ENCODE results near the gene CPSF4.

CPSF4 gene

DNA sequence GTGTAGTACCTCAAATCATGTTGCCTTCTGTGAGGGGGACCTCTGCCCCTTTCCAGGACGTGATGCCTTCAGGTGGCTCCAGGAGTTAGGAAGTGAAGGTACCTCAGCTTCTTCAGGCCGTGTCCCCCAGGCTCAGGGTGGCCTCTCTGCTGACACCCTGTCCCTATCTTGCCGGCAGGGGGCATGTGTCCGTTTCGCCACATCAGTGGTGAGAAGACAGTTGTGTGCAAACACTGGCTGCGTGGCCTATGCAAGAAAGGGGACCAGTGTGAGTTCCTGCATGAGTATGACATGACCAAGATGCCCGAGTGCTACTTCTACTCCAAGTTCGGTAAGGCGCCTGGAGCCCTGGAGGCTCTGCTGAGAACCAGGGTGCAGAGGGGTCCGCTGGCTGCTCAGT lies 9.2 kb downstream of the CPSF4 start:
- TF ChIP-seq, protein P1, sequence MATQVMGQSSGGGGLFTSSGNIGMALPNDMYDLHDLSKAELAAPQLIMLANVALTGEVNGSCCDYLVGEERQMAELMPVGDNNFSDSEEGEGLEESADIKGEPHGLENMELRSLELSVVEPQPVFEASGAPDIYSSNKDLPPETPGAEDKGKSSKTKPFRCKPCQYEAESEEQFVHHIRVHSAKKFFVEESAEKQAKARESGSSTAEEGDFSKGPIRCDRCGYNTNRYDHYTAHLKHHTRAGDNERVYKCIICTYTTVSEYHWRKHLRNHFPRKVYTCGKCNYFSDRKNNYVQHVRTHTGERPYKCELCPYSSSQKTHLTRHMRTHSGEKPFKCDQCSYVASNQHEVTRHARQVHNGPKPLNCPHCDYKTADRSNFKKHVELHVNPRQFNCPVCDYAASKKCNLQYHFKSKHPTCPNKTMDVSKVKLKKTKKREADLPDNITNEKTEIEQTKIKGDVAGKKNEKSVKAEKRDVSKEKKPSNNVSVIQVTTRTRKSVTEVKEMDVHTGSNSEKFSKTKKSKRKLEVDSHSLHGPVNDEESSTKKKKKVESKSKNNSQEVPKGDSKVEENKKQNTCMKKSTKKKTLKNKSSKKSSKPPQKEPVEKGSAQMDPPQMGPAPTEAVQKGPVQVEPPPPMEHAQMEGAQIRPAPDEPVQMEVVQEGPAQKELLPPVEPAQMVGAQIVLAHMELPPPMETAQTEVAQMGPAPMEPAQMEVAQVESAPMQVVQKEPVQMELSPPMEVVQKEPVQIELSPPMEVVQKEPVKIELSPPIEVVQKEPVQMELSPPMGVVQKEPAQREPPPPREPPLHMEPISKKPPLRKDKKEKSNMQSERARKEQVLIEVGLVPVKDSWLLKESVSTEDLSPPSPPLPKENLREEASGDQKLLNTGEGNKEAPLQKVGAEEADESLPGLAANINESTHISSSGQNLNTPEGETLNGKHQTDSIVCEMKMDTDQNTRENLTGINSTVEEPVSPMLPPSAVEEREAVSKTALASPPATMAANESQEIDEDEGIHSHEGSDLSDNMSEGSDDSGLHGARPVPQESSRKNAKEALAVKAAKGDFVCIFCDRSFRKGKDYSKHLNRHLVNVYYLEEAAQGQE (IDR thresholded peaks at IDR 0.05; ENCODE audit: low read depth), result no peak
- TF ChIP-seq TAF1 (IDR thresholded peaks at IDR 0.05; ENCODE audit: low read depth) (no peak), EGR1 (IDR thresholded peaks at IDR 0.05) (no peak), ZBTB7A (IDR thresholded peaks at IDR 0.05; ENCODE audit: low read depth) (no peak), CEBPB (IDR thresholded peaks at IDR 0.05) (no peak), EP300 (IDR thresholded peaks at IDR 0.05; ENCODE audit: borderline replicate concordance) (no peak), TEAD4 (IDR thresholded peaks at IDR 0.05) (no peak), CREB1 (IDR thresholded peaks at IDR 0.05; ENCODE audit: low read depth) (no peak), NFIC (IDR thresholded peaks at IDR 0.05) (no peak), FOXM1 (IDR thresholded peaks at IDR 0.05; ENCODE audit: borderline replicate concordance, low read depth) (no peak), RAD21 (IDR thresholded peaks at IDR 0.05; ENCODE audit: low read depth) (no peak), YY1 (IDR thresholded peaks at IDR 0.05; ENCODE audit: low read depth) (no peak), TCF12 (IDR thresholded peaks at IDR 0.05; ENCODE audit: low read depth) (no peak)
- TF ChIP-seq, protein P2, sequence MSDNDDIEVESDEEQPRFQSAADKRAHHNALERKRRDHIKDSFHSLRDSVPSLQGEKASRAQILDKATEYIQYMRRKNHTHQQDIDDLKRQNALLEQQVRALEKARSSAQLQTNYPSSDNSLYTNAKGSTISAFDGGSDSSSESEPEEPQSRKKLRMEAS (IDR thresholded peaks at IDR 0.05), result no peak
- TF ChIP-seq, protein P3, sequence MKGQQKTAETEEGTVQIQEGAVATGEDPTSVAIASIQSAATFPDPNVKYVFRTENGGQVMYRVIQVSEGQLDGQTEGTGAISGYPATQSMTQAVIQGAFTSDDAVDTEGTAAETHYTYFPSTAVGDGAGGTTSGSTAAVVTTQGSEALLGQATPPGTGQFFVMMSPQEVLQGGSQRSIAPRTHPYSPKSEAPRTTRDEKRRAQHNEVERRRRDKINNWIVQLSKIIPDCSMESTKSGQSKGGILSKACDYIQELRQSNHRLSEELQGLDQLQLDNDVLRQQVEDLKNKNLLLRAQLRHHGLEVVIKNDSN (IDR thresholded peaks at IDR 0.05), result no peak

DNA sequence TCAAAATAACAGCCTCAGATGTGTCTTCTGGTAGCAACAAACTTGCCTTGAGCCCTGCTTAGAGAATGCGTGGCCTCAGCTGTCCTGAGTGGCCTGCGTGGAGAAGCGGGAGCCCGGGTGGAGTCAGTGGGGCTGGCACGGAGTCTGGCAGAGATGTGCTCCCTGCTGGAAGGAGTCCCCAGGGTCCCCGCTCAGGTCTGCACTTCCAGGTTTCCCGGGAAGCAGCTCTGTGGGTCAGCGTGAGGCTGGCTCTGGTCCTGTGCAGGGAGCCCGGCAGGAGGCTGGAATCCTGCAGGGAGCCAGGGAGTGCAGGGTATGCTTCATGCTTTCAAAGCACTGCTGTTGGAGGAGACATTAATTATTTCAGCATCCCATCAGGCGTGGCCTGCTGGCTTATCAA lies 10.1 kb downstream of the CPSF4 start:
- no peak for TF ChIP-seq RAD21 (IDR thresholded peaks at IDR 0.05; ENCODE audit: low read depth)

DNA sequence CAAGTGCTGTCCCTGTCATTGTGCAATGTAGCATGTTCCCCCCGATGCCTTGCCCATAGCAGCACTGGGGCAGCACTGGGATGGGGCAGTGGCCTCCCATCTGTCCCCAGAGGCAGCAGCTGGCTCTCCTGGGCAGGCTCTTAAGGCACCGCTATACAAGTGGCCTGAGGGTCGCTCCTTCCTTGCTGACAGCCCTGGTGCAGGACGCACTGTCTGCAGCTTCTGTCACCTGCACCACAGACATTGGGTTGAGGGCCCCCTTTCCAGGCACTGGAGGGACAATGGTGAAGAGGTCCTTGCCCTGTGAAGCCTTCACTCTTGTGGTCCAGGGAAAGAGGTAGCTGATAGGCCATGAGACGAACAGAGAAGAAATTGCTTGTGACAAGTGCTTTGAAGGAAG lies 10.6 kb downstream of the CPSF4 start:
- TF ChIP-seq CREB1 (IDR thresholded peaks at IDR 0.05; ENCODE audit: low read depth), result no peak
- no peak for TF ChIP-seq EP300 (IDR thresholded peaks at IDR 0.05; ENCODE audit: borderline replicate concordance)
- TF ChIP-seq, protein P1 (IDR thresholded peaks at IDR 0.05; ENCODE audit: low read depth), result no peak
- no peak for TF ChIP-seq TCF12 (IDR thresholded peaks at IDR 0.05; ENCODE audit: low read depth)
- TF ChIP-seq, protein P2 (IDR thresholded peaks at IDR 0.05), result no peak
- TF ChIP-seq TAF1 (IDR thresholded peaks at IDR 0.05; ENCODE audit: low read depth), result no peak
- no peak for TF ChIP-seq TEAD4 (IDR thresholded peaks at IDR 0.05)
- TF ChIP-seq, protein P3 (IDR thresholded peaks at IDR 0.05), result no peak
- TF ChIP-seq NFIC (IDR thresholded peaks at IDR 0.05), result no peak
- TF ChIP-seq RAD21 (IDR thresholded peaks at IDR 0.05; ENCODE audit: low read depth), result no peak
- TF ChIP-seq YY1 (IDR thresholded peaks at IDR 0.05; ENCODE audit: low read depth), result no peak
- no peak for TF ChIP-seq FOXM1 (IDR thresholded peaks at IDR 0.05; ENCODE audit: borderline replicate concordance, low read depth)
- TF ChIP-seq ZBTB7A (IDR thresholded peaks at IDR 0.05; ENCODE audit: low read depth), result no peak
- TF ChIP-seq EGR1 (IDR thresholded peaks at IDR 0.05), result no peak

DNA sequence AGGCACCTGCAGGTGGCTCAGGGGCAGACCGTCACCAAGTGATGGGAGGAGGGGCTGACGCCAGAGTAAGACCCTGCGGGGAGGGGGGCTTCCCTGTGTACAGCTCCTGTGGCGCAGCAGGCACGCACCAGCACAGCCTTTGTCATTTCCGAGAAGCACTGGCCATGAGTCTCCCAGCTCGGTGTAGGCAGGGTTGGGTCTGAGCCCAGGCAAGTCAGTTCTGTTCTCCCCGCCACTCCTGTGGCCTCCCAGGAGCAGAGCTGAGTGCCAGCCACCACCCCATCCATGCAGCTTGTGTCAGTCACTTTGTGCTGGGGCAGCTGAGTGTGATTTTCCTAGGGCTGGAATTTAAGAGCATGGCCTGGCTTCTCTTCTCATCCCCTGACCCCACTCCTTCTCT lies 13.2 kb downstream of the CPSF4 start:
- no peak for TF ChIP-seq FOXM1 (IDR thresholded peaks at IDR 0.05; ENCODE audit: borderline replicate concordance, low read depth)
- TF ChIP-seq TAF1 (IDR thresholded peaks at IDR 0.05; ENCODE audit: low read depth), result no peak
- TF ChIP-seq TEAD4 (IDR thresholded peaks at IDR 0.05), result no peak
- TF ChIP-seq NFIC (IDR thresholded peaks at IDR 0.05), result no peak
- no peak for TF ChIP-seq CREB1 (IDR thresholded peaks at IDR 0.05; ENCODE audit: low read depth)
- TF ChIP-seq EGR1 (IDR thresholded peaks at IDR 0.05), result no peak
- TF ChIP-seq YY1 (IDR thresholded peaks at IDR 0.05; ENCODE audit: low read depth), result no peak
- TF ChIP-seq RAD21 (IDR thresholded peaks at IDR 0.05; ENCODE audit: low read depth), result no peak
- no peak for TF ChIP-seq TCF12 (IDR thresholded peaks at IDR 0.05; ENCODE audit: low read depth)
- no peak for TF ChIP-seq CEBPB (IDR thresholded peaks at IDR 0.05)
- TF ChIP-seq, protein P2 (IDR thresholded peaks at IDR 0.05), result no peak
- TF ChIP-seq, protein P1 (IDR thresholded peaks at IDR 0.05; ENCODE audit: low read depth), result no peak
- TF ChIP-seq, protein P3 (IDR thresholded peaks at IDR 0.05), result no peak
- TF ChIP-seq EP300 (IDR thresholded peaks at IDR 0.05; ENCODE audit: borderline replicate concordance), result no peak
- no peak for TF ChIP-seq ZBTB7A (IDR thresholded peaks at IDR 0.05; ENCODE audit: low read depth)
